ENCODE measurements around the gene MOSPD3. TPM values are rescaled to one million over a fixed set of nuclear protein-coding genes. Genes with fewer than 3 reads are reported as not detected.

MOSPD3 gene
- total RNA-seq, 1 donor from 2014 or later = 17.0 TPM

GRCh38 chr7:100640517-100641440 lies 28.4 kb downstream of the MOSPD3 start:
- no peak overlapping the region for H3K4me3 ChIP-seq (ENCODE audit: low read depth, low read length)
- TF ChIP-seq CTCF (conservative IDR thresholded peaks at IDR 0.05; ENCODE audit: low read depth, low read length) = no peak
- no peak for DNase-seq (ENCODE audit: low read depth)

- DNase-seq (ENCODE audit: low read depth) = no peak
- H3K4me3 ChIP-seq (ENCODE audit: low read depth, low read length) = no peak within 1 kb of the TSS
- no peak for TF ChIP-seq CTCF (conservative IDR thresholded peaks at IDR 0.05; ENCODE audit: low read depth, low read length)
These were observed 29.1 kb downstream of the MOSPD3 start, which contains the start of gene TFR2 for GRCh38 chr7:100641463-100641859. Gene TFR2 (minus strand): TSS chr7:100641552. CDS start chr7:100641509, 43 bp downstream.

GRCh38 chr7:100641860-100642533 lies 29.7 kb downstream of the MOSPD3 start:
- no peak for TF ChIP-seq CTCF (conservative IDR thresholded peaks at IDR 0.05; ENCODE audit: low read depth, low read length)
- no peak for DNase-seq (ENCODE audit: low read depth)
- H3K4me3 ChIP-seq (ENCODE audit: low read depth, low read length) = no peak overlapping the region

GRCh38 chr7:100642534-100642907 lies 30.2 kb downstream of the MOSPD3 start:
- H3K4me3 ChIP-seq (ENCODE audit: low read depth, low read length) = no peak overlapping the region
- no peak for TF ChIP-seq CTCF (conservative IDR thresholded peaks at IDR 0.05; ENCODE audit: low read depth, low read length)
- DNase-seq (ENCODE audit: low read depth) = no peak

- no peak overlapping the region for H3K4me3 ChIP-seq (ENCODE audit: low read depth, low read length)
- TF ChIP-seq CTCF (conservative IDR thresholded peaks at IDR 0.05; ENCODE audit: low read depth, low read length) = no peak
- no peak for DNase-seq (ENCODE audit: low read depth)
These were observed 37.7 kb downstream of the MOSPD3 start for GRCh38 chr7:100649826-100650565.

- no peak overlapping the region for H3K4me3 ChIP-seq (ENCODE audit: low read depth, low read length)
- TF ChIP-seq CTCF (conservative IDR thresholded peaks at IDR 0.05; ENCODE audit: low read depth, low read length) = no peak
- no peak for DNase-seq (ENCODE audit: low read depth)
These were observed 42.8 kb downstream of the MOSPD3 start for GRCh38 chr7:100654908-100655831.
